B cell (primary cell): ENCODE data around the gene ST6GALNAC2. TPM values are rescaled to one million over a fixed set of nuclear protein-coding genes. Genes with fewer than 3 reads are reported as not detected.

ENCODE experiments used
- ATAC-seq: fragments of 200-7000 bp; cut with Tn5 transposase; one replicate; pipeline ENCODE4 v1.10.0; 2021; ENCODE audit warnings: low read depth, mild to moderate bottlenecking, moderate number of reproducible peaks, moderate library complexity
- CTCF ChIA-PET: fragments of 350-600 bp; sonication (Branson Sonifier 250); formaldehyde crosslinking; loops from one replicate; lab custom pipeline; 2021; ENCODE audit warnings: antibody characterized with exemption, inconsistent platforms; lab: Charles Lee
- POLR2A ChIA-PET: fragments of 350-600 bp; sonication (Branson Sonifier 250); formaldehyde crosslinking; loops from one replicate; lab custom pipeline; 2021; ENCODE audit warnings: antibody characterized with exemption; lab: Charles Lee
- DNase-seq: peaks from one replicate; pipeline ENCODE4 v3.0.0; 2013
- H2AFZ ChIP-seq: 2 replicates; pipeline ENCODE4 v1.6.1; 2012; ENCODE audit warnings: mild to moderate bottlenecking, low read depth, low read length; ENCODE audit not compliant: insufficient read depth, poor library complexity, severe bottlenecking
- H3K27ac ChIP-seq, 2 donors: 1 replicate in 1 of 2; 2 replicates in 1 of 2; pipeline ENCODE4 v1.5.1; 2012 to 2013; ENCODE audit warnings: low read length in 2 of 2, mild to moderate bottlenecking in 2 of 2, moderate library complexity in 1 of 2
- H3K27me3 ChIP-seq, 4 experiments: fragments of 200-600 bp in 1 of 4; sonication (generic) in 1 of 4; replicated peaks in 1 of 4; 1 replicate in 2 of 4; 2 replicates in 2 of 4; pipeline versions ENCODE4 v1.6.1 to v1.7.0; 2013 to 2016; ENCODE audit warnings: low read length in 3 of 4, mild to moderate bottlenecking in 2 of 4, mixed read lengths in 1 of 4, moderate library complexity in 1 of 4; ENCODE audit not compliant: insufficient read depth in 4 of 4, control insufficient read depth in 3 of 4; ENCODE audit errors: control extremely low read depth in 1 of 4
- H3K36me3 ChIP-seq, 2 experiments: replicated peaks in 1 of 2; 1 replicate in 1 of 2; 2 replicates in 1 of 2; pipeline versions ENCODE4 v1.6.1 to v1.7.1; 2013; ENCODE audit warnings: low read length in 1 of 2; ENCODE audit not compliant: insufficient read depth in 2 of 2, control insufficient read depth in 1 of 2; ENCODE audit errors: control extremely low read depth in 1 of 2, extremely low read depth in 1 of 2
- H3K4me1 ChIP-seq, 2 donors: fragments of 200-600 bp in 1 of 2; sonication (generic) in 1 of 2; 1 replicate in 1 of 2; 2 replicates in 1 of 2; pipeline versions ENCODE4 v1.5.1 to v1.6.1; 2013 to 2017; ENCODE audit warnings: low read length in 2 of 2; ENCODE audit not compliant: control insufficient read depth in 2 of 2, insufficient read depth in 2 of 2
- H3K4me2 ChIP-seq: replicated peaks from 2 replicates; pipeline ENCODE3; 2012; ENCODE audit warnings: mild to moderate bottlenecking, low read depth, low read length; ENCODE audit not compliant: poor library complexity, severe bottlenecking
- H3K4me3 ChIP-seq, 5 experiments: fragments of 200-600 bp in 1 of 5; sonication (generic) in 1 of 5; 1 replicate in 3 of 5; 2 replicates in 2 of 5; pipeline versions ENCODE4 v1.5.1 to v1.7.0; 2011 to 2016; ENCODE audit warnings: low read length in 4 of 5, mild to moderate bottlenecking in 4 of 5, low read depth in 2 of 5, control low read depth in 1 of 5, moderate library complexity in 1 of 5; ENCODE audit not compliant: insufficient read depth in 1 of 5; ENCODE audit errors: control extremely low read depth in 1 of 5, extremely low read depth in 1 of 5
- H3K79me2 ChIP-seq: fragments of 200-600 bp; sonication (generic); one replicate; pipeline ENCODE4 v1.6.0; 2016; ENCODE audit warnings: low read length; ENCODE audit not compliant: control insufficient read depth, insufficient read depth
- H3K9ac ChIP-seq: fragments of 200-600 bp; sonication (generic); 2 replicates; pipeline ENCODE4 v1.6.1; 2017; ENCODE audit warnings: mild to moderate bottlenecking, low read length, moderate library complexity
- H3K9me3 ChIP-seq, 3 donors: one replicate each; pipeline versions ENCODE4 v1.6.1 to v1.7.1; 2013; ENCODE audit warnings: low read length in 2 of 3; ENCODE audit not compliant: control insufficient read depth in 2 of 3, insufficient read depth in 1 of 3; ENCODE audit errors: control extremely low read depth in 1 of 3
- H4K20me1 ChIP-seq: 2 replicates; pipeline ENCODE4 v1.6.0; 2012; ENCODE audit warnings: mild to moderate bottlenecking, low read length; ENCODE audit not compliant: insufficient read depth, control insufficient read depth, poor library complexity, severe bottlenecking
- H3K27ac Mint-ChIP-seq: one replicate; pipeline ENCODE4 v1.8.0; 2021; ENCODE audit warnings: mixed read lengths
- H3K27me3 Mint-ChIP-seq: one replicate; pipeline ENCODE4 v1.8.0; 2021; ENCODE audit warnings: mixed read lengths
- H3K4me1 Mint-ChIP-seq: one replicate; pipeline ENCODE4 v1.8.0; 2021; ENCODE audit warnings: mixed read lengths
- H3K4me3 Mint-ChIP-seq: one replicate; pipeline ENCODE4 v1.8.0; 2021; ENCODE audit warnings: mixed read lengths
- H3K9me3 Mint-ChIP-seq: one replicate; pipeline ENCODE4 v1.8.0; 2022; ENCODE audit warnings: mixed read lengths; ENCODE audit not compliant: insufficient read depth
- CTCF ChIP-seq: fragments of 200-600 bp; IDR thresholded peaks from one replicate; pipeline ENCODE4 v1.8.0; 2022; ENCODE audit warnings: antibody characterized with exemption, mild to moderate bottlenecking
- EZH2 ChIP-seq: IDR thresholded peaks from 2 replicates; pipeline ENCODE4 v1.6.1; 2012; ENCODE audit warnings: borderline replicate concordance, low read depth, mild to moderate bottlenecking, moderate library complexity, low read length; ENCODE audit not compliant: insufficient read depth, poor library complexity, severe bottlenecking
- WGBS: methylation state at CpG from one replicate; pipeline ENCODE4 v1.1.5; 2013; ENCODE audit warnings: missing lambda C conversion rate; ENCODE audit not compliant: insufficient coverage; 5-methylcytosine and 5-hydroxymethylcytosine counted together
- intact Hi-C: fragments of 100-400 bp; cut with micrococcal nuclease; formaldehyde crosslinking; loops from one replicate; pipeline ENCODE4 v1.10.0; 2022
- polyA plus RNA-seq: library from polyadenylated mRNA; depleted of rRNA; stranded (reverse); fragments of >200 nt; gene quantifications from 2 replicates; pipeline ENCODE4 v1.2.3, GENCODE V29; 2012
- total RNA-seq, 2 donors: library from RNA; stranded (reverse); fragments of 120-200 nt in 1 of 2; gene quantifications; 1 replicate in 1 of 2; 2 replicates in 1 of 2; pipeline versions ENCODE4 v1.2.3 to v1.2.4, GENCODE V29; 2013 to 2022

The ST6GALNAC2 gene
- total and polyA plus RNA-seq, 2 donors (not counting 1 experiment from before 2014, with no cell fraction given), result 0.58 to 2.7 TPM

DNA sequence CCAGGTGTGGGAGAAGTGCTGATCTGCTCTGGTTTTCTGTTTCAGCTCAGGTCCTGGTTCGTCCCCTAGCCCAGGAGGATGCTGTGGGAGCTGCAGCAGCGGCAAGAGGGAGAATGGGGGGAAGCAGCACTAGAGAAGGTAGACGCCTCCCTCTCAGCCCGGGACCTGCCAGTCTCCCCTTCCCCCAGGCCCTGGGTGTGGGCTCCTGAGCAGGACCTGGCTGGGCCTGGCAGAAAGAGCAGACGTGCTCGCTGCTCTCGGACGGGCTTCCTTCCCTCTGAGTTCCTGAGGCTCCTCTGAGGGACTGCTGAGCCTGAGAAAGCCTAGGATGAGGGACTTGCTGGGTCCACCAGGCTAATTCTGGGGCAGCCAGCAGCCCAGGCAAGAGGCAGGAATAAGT, 42.7 kb downstream of the ST6GALNAC2 start:
- Histone ChIP-seq H3K4me3 (no peak overlapping the region), H3K36me3 (peaks cover 0 to 3% of the 10 kb centered on the region in 2 experiments), H3K9ac (no peak overlapping the region), H3K27me3 (peaks cover 0 to 32% (median 16%) of the 10 kb centered on the region in 4 experiments), H3K9me3 (peaks cover 0 to 6% (median 0%) of the 10 kb centered on the region in 3 donors), H4K20me1 (no peaks in the 10 kb centered on the region), H3K4me1 (peaks cover 23 to 24% of the 10 kb centered on the region in 2 donors), H2AFZ (no peak overlapping the region), H3K79me2 (peaks cover 4% of the 10 kb centered on the region), H3K4me2 (no peak overlapping the region), H3K27ac (no peak overlapping the region)
- no peaks in the 10 kb centered on the region for H3K9me3 Mint-ChIP-seq
- peaks cover 14% of the 10 kb centered on the region for H3K4me1 Mint-ChIP-seq
- DNase-seq (no peak), ATAC-seq (no peak)
- POLR2A ChIA-PET, result interaction anchor here (1.3 to 1.6 kb wide), 2 partner anchors 14 to 15 kb away, joined by 4 to 7 read pairs; no protein-coding TSS in a partner anchor
- CTCF ChIA-PET, result interaction anchor here (0.5 to 5.6 kb wide), 4 partner anchors 14 to 135 kb away, joined by 3 to 156 read pairs (median 4); no protein-coding TSS in a partner anchor
- peaks cover 39% of the 10 kb centered on the region for H3K27me3 Mint-ChIP-seq
- no peak for TF ChIP-seq CTCF
- no peak for TF ChIP-seq EZH2
- intact Hi-C loops, result no loop called here
- H3K4me3 Mint-ChIP-seq, result no peak overlapping the region
- 96% methylated on average over 8 of the region's 8 CpGs for WGBS
- H3K27ac Mint-ChIP-seq, result no peak overlapping the region

DNA sequence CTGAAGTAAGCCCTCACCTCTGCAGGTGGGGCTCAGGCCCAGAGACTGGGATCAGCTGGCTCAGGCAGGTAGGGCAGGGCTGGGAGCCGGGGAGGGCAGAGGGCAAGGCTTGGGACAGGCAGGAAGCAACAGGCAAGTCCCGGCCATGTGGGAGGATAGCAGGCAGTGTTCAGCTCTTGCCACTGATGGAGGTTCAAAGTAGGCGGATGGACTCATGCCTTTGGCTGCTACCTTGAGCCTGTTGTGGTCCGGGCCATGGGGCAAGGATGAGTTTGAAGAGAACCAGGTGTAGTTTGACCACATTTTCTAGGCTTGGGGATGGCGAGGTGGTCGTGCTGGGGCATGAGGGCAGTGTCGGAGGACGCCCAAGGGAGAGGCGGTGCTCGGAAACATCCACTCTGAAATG, 43.1 kb downstream of the ST6GALNAC2 start:
- peaks cover 0 to 6% (median 0%) of the 10 kb centered on the region in 3 donors for H3K9me3 ChIP-seq
- no peaks in the 10 kb centered on the region for H3K9me3 Mint-ChIP-seq
- H3K4me1 ChIP-seq, result peaks cover 23 to 24% of the 10 kb centered on the region in 2 donors
- H3K27ac Mint-ChIP-seq, result no peak overlapping the region
- no peak overlapping the region for H3K27ac ChIP-seq
- DNase-seq, result no peak
- H3K27me3 Mint-ChIP-seq, result peaks cover 39% of the 10 kb centered on the region
- ChIA-PET POLR2A (interaction anchor here (1.6 kb wide), 1 partner anchor 15 kb away, joined by 7 read pairs; no protein-coding TSS in a partner anchor), CTCF (interaction anchor here (0.5 to 5.6 kb wide), 3 partner anchors 14 to 134 kb away, joined by 3 to 156 read pairs (median 4); no protein-coding TSS in a partner anchor)
- TF ChIP-seq CTCF, result no peak
- no peak for TF ChIP-seq EZH2
- no peak overlapping the region for H2AFZ ChIP-seq
- H3K4me3 ChIP-seq, result no peak overlapping the region
- H3K9ac ChIP-seq, result no peak overlapping the region
- ATAC-seq, result no peak
- peaks cover 14% of the 10 kb centered on the region for H3K4me1 Mint-ChIP-seq
- H3K4me2 ChIP-seq, result no peak overlapping the region
- H3K4me3 Mint-ChIP-seq, result no peak overlapping the region
- peaks cover 0 to 3% of the 10 kb centered on the region in 2 experiments for H3K36me3 ChIP-seq
- H3K27me3 ChIP-seq, result peaks cover 0 to 33% (median 16%) of the 10 kb centered on the region in 4 experiments
- H4K20me1 ChIP-seq, result no peaks in the 10 kb centered on the region
- intact Hi-C loops, result no loop called here
- WGBS, result 95% methylated on average over 10 of the region's 10 CpGs
- H3K79me2 ChIP-seq, result peaks cover 4% of the 10 kb centered on the region
